ENCODE results near the gene GUCY1A2. TPM values are rescaled to one million over a fixed set of nuclear protein-coding genes. Genes with fewer than 3 reads are reported as not detected.

Gene GUCY1A2
- total RNA-seq, 1 experiment from 2014 or later = 0.10 TPM

GRCh38 chr11:107040433-107041087 lies 22.3 kb upstream of the GUCY1A2 start:
- H3K27me3 ChIP-seq (ENCODE audit: insufficient read depth, low read length) = no peaks in the 10 kb centered on the region
- BruUV-seq (replicated peaks) = no TSS peak
- H3K4me3 ChIP-seq (replicated peaks in 1 of 2; ENCODE audit: low read depth in 1 of 2, low read length in 2 of 2) = no peak overlapping the region
- H4K20me1 ChIP-seq (ENCODE audit: insufficient read depth) = no peaks in the 10 kb centered on the region
- H3K9me3 ChIP-seq (ENCODE audit: control insufficient read depth in 1 of 2, insufficient read depth in 1 of 2, low read depth in 1 of 2, low read length in 2 of 2) = no peaks in the 10 kb centered on the region
- ATAC-seq = no peak
- H3K4me2 ChIP-seq (ENCODE audit: low read length) = no peak overlapping the region
- no peaks in the 10 kb centered on the region for H3K9me2 ChIP-seq (ENCODE audit: insufficient read depth)
- no peaks in the 10 kb centered on the region for H3K36me3 ChIP-seq (ENCODE audit: control insufficient read depth in 1 of 2, insufficient read depth in 2 of 2, low read length in 2 of 2)
- POLR2A ChIA-PET = no interaction called here
- no peaks in the 10 kb centered on the region for H3K4me1 ChIP-seq (ENCODE audit: control insufficient read depth in 1 of 2, insufficient read depth in 2 of 2, low read length in 2 of 2)
- CTCF ChIA-PET = no interaction called here
- TF ChIP-seq EGR1 (IDR thresholded peaks at IDR 0.05; ENCODE audit: low read depth) (no peak), TCF7L2 (IDR thresholded peaks at IDR 0.05; ENCODE audit: borderline replicate concordance, extremely low read depth, insufficient read depth, insufficient read length) (no peak), SRF (IDR thresholded peaks at IDR 0.05; ENCODE audit: low read depth) (no peak), JUND (IDR thresholded peaks at IDR 0.05) (no peak), POLR2AphosphoS5 (IDR thresholded peaks at IDR 0.05; ENCODE audit: low read depth, low read length) (no peak), YY1 (IDR thresholded peaks at IDR 0.05; ENCODE audit: extremely low read depth, insufficient replicate concordance, low read depth, low read length) (no peak), POLR2A (IDR thresholded peaks at IDR 0.05; ENCODE audit: borderline replicate concordance, extremely low read depth, insufficient read depth, insufficient read length) (no peak), ZFX (IDR thresholded peaks at IDR 0.05) (no peak), RAD21 (IDR thresholded peaks at IDR 0.05; ENCODE audit: low read depth) (no peak), EZH2 (IDR thresholded peaks at IDR 0.05) (no peak), MAX (IDR thresholded peaks at IDR 0.05) (no peak), EZH2phosphoT487 (IDR thresholded peaks at IDR 0.05; ENCODE audit: borderline replicate concordance) (no peak), ATF3 (IDR thresholded peaks at IDR 0.05) (no peak), CEBPB (IDR thresholded peaks at IDR 0.05; ENCODE audit: low read depth) (no peak), SP1 (IDR thresholded peaks at IDR 0.05; ENCODE audit: low read depth) (no peak), REST (IDR thresholded peaks at IDR 0.05; ENCODE audit: low read depth) (no peak)
- TF ChIP-seq, protein P1, sequence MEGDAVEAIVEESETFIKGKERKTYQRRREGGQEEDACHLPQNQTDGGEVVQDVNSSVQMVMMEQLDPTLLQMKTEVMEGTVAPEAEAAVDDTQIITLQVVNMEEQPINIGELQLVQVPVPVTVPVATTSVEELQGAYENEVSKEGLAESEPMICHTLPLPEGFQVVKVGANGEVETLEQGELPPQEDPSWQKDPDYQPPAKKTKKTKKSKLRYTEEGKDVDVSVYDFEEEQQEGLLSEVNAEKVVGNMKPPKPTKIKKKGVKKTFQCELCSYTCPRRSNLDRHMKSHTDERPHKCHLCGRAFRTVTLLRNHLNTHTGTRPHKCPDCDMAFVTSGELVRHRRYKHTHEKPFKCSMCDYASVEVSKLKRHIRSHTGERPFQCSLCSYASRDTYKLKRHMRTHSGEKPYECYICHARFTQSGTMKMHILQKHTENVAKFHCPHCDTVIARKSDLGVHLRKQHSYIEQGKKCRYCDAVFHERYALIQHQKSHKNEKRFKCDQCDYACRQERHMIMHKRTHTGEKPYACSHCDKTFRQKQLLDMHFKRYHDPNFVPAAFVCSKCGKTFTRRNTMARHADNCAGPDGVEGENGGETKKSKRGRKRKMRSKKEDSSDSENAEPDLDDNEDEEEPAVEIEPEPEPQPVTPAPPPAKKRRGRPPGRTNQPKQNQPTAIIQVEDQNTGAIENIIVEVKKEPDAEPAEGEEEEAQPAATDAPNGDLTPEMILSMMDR (IDR thresholded peaks at IDR 0.05 in 2 of 3, conservative IDR thresholded peaks at IDR 0.05 in 1 of 3; ENCODE audit: borderline replicate concordance in 1 of 3, insufficient read depth in 1 of 3, low read depth in 2 of 3, low read length in 2 of 3) = no peak
- TF ChIP-seq, protein P2, sequence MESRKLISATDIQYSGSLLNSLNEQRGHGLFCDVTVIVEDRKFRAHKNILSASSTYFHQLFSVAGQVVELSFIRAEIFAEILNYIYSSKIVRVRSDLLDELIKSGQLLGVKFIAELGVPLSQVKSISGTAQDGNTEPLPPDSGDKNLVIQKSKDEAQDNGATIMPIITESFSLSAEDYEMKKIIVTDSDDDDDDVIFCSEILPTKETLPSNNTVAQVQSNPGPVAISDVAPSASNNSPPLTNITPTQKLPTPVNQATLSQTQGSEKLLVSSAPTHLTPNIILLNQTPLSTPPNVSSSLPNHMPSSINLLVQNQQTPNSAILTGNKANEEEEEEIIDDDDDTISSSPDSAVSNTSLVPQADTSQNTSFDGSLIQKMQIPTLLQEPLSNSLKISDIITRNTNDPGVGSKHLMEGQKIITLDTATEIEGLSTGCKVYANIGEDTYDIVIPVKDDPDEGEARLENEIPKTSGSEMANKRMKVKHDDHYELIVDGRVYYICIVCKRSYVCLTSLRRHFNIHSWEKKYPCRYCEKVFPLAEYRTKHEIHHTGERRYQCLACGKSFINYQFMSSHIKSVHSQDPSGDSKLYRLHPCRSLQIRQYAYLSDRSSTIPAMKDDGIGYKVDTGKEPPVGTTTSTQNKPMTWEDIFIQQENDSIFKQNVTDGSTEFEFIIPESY (IDR thresholded peaks at IDR 0.05; ENCODE audit: extremely low read depth, insufficient replicate concordance, low read length) = no peak
- H3K9ac ChIP-seq (ENCODE audit: low read length) = no peak overlapping the region
- no peaks in the 10 kb centered on the region for H3K79me2 ChIP-seq (ENCODE audit: insufficient read depth, low read length)
- no peak for DNase-seq (ENCODE audit: low read depth, low spot score)
- RAD21 ChIA-PET (ENCODE audit: low non-redundant PET in 1 of 2, low total read pairs in 2 of 2, uncharacterized antibody in 2 of 2, unreplicated experiment in 2 of 2) = no interaction called here
- intact Hi-C loops (cut with micrococcal nuclease) = no loop called here
- H3K27ac ChIP-seq (ENCODE audit: low read depth, low read length) = no peak overlapping the region
- no peak overlapping the region for H2AFZ ChIP-seq (ENCODE audit: low read depth, low read length, poor library complexity, severe bottlenecking)
